Neural cell (in vitro differentiated cells): ENCODE data around the gene COG5. TPM values are rescaled to one million over a fixed set of nuclear protein-coding genes. Genes with fewer than 3 reads are reported as not detected.

Experiments
- H2AFZ ChIP-seq: fragments of 200-600, 300-800 bp; sonication (generic), shearing (Covaris generic); 2 replicates; pipeline ENCODE4 v1.6.0; 2014; ENCODE audit warnings: low read depth, mild to moderate bottlenecking, antibody characterized with exemption, low read length, moderate library complexity
- H3F3A ChIP-seq: fragments of 200-600 bp; shearing (Covaris generic); 2 replicates; pipeline ENCODE4 v1.6.1; 2016; ENCODE audit warnings: mild to moderate bottlenecking, moderate library complexity, mixed read lengths, antibody characterized with exemption, low read length; ENCODE audit not compliant: insufficient read depth, poor library complexity, severe bottlenecking
- H3K27ac ChIP-seq: fragments of 200-600, 300-800 bp; sonication (generic), shearing (Covaris generic); 2 replicates; pipeline ENCODE4 v1.5.1; 2014; ENCODE audit warnings: mild to moderate bottlenecking, low read length, moderate library complexity
- H3K27me3 ChIP-seq: fragments of 300-800, 200-600 bp; sonication (generic), shearing (Covaris generic); 2 replicates; pipeline ENCODE4 v1.6.0; 2014; ENCODE audit warnings: mild to moderate bottlenecking, low read depth, low read length, moderate library complexity; ENCODE audit not compliant: insufficient read depth
- H3K36me3 ChIP-seq: fragments of 300-800, 200-600 bp; sonication (generic), shearing (Covaris generic); 2 replicates; pipeline ENCODE4 v1.5.1; 2014; ENCODE audit warnings: mild to moderate bottlenecking, antibody characterized with exemption, low read length, moderate library complexity; ENCODE audit not compliant: insufficient read depth
- H3K4me2 ChIP-seq: fragments of 300-800, 200-600 bp; sonication (generic), shearing (Covaris generic); 2 replicates; pipeline ENCODE4 v1.6.0; 2014; ENCODE audit warnings: mild to moderate bottlenecking, low read length
- H3K4me3 ChIP-seq: fragments of 300-800, 200-600 bp; sonication (generic), shearing (Covaris generic); 2 replicates; pipeline ENCODE4 v1.5.1; 2014; ENCODE audit warnings: mild to moderate bottlenecking, low read length, moderate library complexity
- H3K79me2 ChIP-seq: fragments of 200-600 bp; shearing (Covaris generic); replicated peaks from 2 replicates; pipeline ENCODE4 v1.6.0; 2014; ENCODE audit warnings: mild to moderate bottlenecking, low read length, moderate library complexity; ENCODE audit not compliant: insufficient read depth
- H3K9ac ChIP-seq: fragments of 300-800, 200-600 bp; sonication (generic), shearing (Covaris generic); 2 replicates; pipeline ENCODE4 v1.6.1; 2016; ENCODE audit warnings: mild to moderate bottlenecking, low read length, mixed read lengths
- H3K9me2 ChIP-seq: fragments of 200-600 bp; shearing (Covaris generic); 2 replicates; pipeline ENCODE4 v1.6.1; 2016; ENCODE audit warnings: mild to moderate bottlenecking, low read length, mixed read lengths; ENCODE audit not compliant: insufficient read depth
- H3K9me3 ChIP-seq: fragments of 200-600, 300-800 bp; sonication (generic), shearing (Covaris generic); 2 replicates; pipeline ENCODE4 v1.6.1; 2016; ENCODE audit warnings: mild to moderate bottlenecking, mixed run types, low read length, moderate library complexity, mixed read lengths
- H4K20me1 ChIP-seq: fragments of 200-600 bp; shearing (Covaris generic); 2 replicates; pipeline ENCODE4 v1.6.1; 2016; ENCODE audit warnings: mild to moderate bottlenecking, mixed run types; ENCODE audit not compliant: insufficient read depth
- CTCF ChIP-seq: fragments of 450-650 bp; IDR thresholded peaks from 2 replicates; pipeline ENCODE4 v1.5.1; 2014; ENCODE audit warnings: antibody characterized with exemption, mild to moderate bottlenecking, moderate library complexity; ENCODE audit not compliant: poor library complexity, severe bottlenecking
- EP300 ChIP-seq: fragments of 450-650 bp; conservative IDR thresholded peaks from 2 replicates; pipeline ENCODE4 v1.6.1; 2014; ENCODE audit warnings: antibody characterized with exemption, mild to moderate bottlenecking, moderate library complexity; ENCODE audit not compliant: poor library complexity, severe bottlenecking
- EZH2 ChIP-seq: fragments of 200-600, 300-800 bp; shearing (Covaris generic), sonication (generic); IDR thresholded peaks from 2 replicates; pipeline ENCODE4 v1.6.1; 2014; ENCODE audit warnings: antibody characterized with exemption, low read length, borderline replicate concordance, mild to moderate bottlenecking; ENCODE audit not compliant: insufficient read depth, poor library complexity, severe bottlenecking
- MXI1 ChIP-seq: fragments of 450-650 bp; conservative IDR thresholded peaks from 2 replicates; pipeline ENCODE4 v1.6.1; 2014; ENCODE audit warnings: antibody characterized with exemption, mild to moderate bottlenecking; ENCODE audit not compliant: poor library complexity, severe bottlenecking
- POLR2AphosphoS5 ChIP-seq: IDR thresholded peaks from 2 replicates; pipeline ENCODE4 v1.6.1; 2012
- RAD21 ChIP-seq: fragments of 450-650 bp; conservative IDR thresholded peaks from 2 replicates; pipeline ENCODE4 v1.6.1; 2014; ENCODE audit warnings: antibody characterized with exemption, mild to moderate bottlenecking, moderate library complexity
- REST ChIP-seq: IDR thresholded peaks from 2 replicates; pipeline ENCODE4 v1.6.1; 2012; ENCODE audit warnings: borderline replicate concordance
- SMC3 ChIP-seq: fragments of 450-650 bp; conservative IDR thresholded peaks from 2 replicates; pipeline ENCODE4 v1.6.1; 2014; ENCODE audit warnings: antibody characterized with exemption, mild to moderate bottlenecking, moderate library complexity; ENCODE audit not compliant: poor library complexity
- TAF1 ChIP-seq: IDR thresholded peaks from 2 replicates; pipeline ENCODE4 v1.6.1; 2012; ENCODE audit warnings: low read depth
- polyA plus RNA-seq: library from polyadenylated mRNA; depleted of rRNA; stranded (reverse); fragments of >200 nt; gene quantifications from 2 replicates; pipeline ENCODE4 v1.2.3, GENCODE V29; 2014

Gene COG5
- polyA plus RNA-seq, 1 donor from 2014 or later, result 13.3 TPM

- Histone ChIP-seq H3K4me3 (no peak overlapping the region), H3K79me2 (no peaks in the 10 kb centered on the region), H3K9me2 (no peaks in the 10 kb centered on the region), H3K9me3 (no peaks in the 10 kb centered on the region), H3K9ac (no peak overlapping the region), H3K27me3 (no peaks in the 10 kb centered on the region), H3K36me3 (no peaks in the 10 kb centered on the region), H2AFZ (no peak overlapping the region), H4K20me1 (no peaks in the 10 kb centered on the region), H3K4me2 (no peak overlapping the region), H3F3A (no peaks in the 10 kb centered on the region), H3K27ac (no peak overlapping the region)
- TF ChIP-seq MXI1 (no peak), EP300 (no peak), POLR2AphosphoS5 (no peak), EZH2 (no peak), RAD21 (no peak), TAF1 (no peak), REST (no peak)
Observed at GRCh38 chr7:107446531-107446930, 117.2 kb downstream of the COG5 start.

GRCh38 chr7:107442678-107443077, 121.0 kb downstream of the COG5 start:
- Histone ChIP-seq H3K4me2 (no peak overlapping the region), H3K27ac (no peak overlapping the region), H4K20me1 (no peaks in the 10 kb centered on the region), H3K79me2 (no peaks in the 10 kb centered on the region), H3K9ac (no peak overlapping the region), H3K4me3 (no peak overlapping the region), H3K27me3 (no peaks in the 10 kb centered on the region), H3K9me3 (no peaks in the 10 kb centered on the region), H3K9me2 (no peaks in the 10 kb centered on the region), H3K36me3 (no peaks in the 10 kb centered on the region), H2AFZ (no peak overlapping the region), H3F3A (no peaks in the 10 kb centered on the region)
- TF ChIP-seq RAD21 (no peak), EZH2 (no peak), EP300 (no peak), TAF1 (no peak), MXI1 (no peak), REST (no peak), CTCF (no peak), POLR2AphosphoS5 (no peak), SMC3 (no peak)
